Lung (tissue), 12 donors: ENCODE results near the gene RABL6. TPM values are rescaled to one million over a fixed set of nuclear protein-coding genes. Genes with fewer than 3 reads are reported as not detected.
A peak's percentile ranks its signal among the peaks of the same experiment; 100 is the strongest.

Experiments used
- ATAC-seq: fragments of 200-7000 bp; cut with Tn5 transposase; one replicate; pipeline ENCODE4 v1.9.1; 2020; ENCODE audit warnings: moderate number of reproducible peaks; ENCODE audit not compliant: insufficient read depth, low FRiP score
- DNase-seq, 3 donors: peaks; one replicate each; pipeline ENCODE4 v3.0.0-alpha.2; 2013 to 2017
- H3K27ac ChIP-seq, 2 donors: one replicate each; pipeline ENCODE4 v1.5.1; 2013; ENCODE audit warnings: mild to moderate bottlenecking in 2 of 2, moderate library complexity in 2 of 2, control low read depth in 1 of 2, inconsistent platforms in 1 of 2, low read depth in 1 of 2, low read length in 1 of 2
- H3K27me3 ChIP-seq, 3 donors: one replicate each; pipeline ENCODE4 v1.5.1; 2013; ENCODE audit warnings: low read length in 2 of 3; ENCODE audit not compliant: control insufficient read depth in 3 of 3, insufficient read depth in 3 of 3
- H3K36me3 ChIP-seq, 4 donors: one replicate each; pipeline ENCODE4 v1.5.1; 2013; ENCODE audit warnings: low read length in 4 of 4, mild to moderate bottlenecking in 1 of 4, moderate library complexity in 1 of 4; ENCODE audit not compliant: control insufficient read depth in 4 of 4, insufficient read depth in 4 of 4
- H3K4me1 ChIP-seq, 5 donors: one replicate each; pipeline ENCODE4 v1.5.1; 2013; ENCODE audit warnings: low read length in 5 of 5, mild to moderate bottlenecking in 2 of 5, moderate library complexity in 1 of 5; ENCODE audit not compliant: control insufficient read depth in 5 of 5, insufficient read depth in 5 of 5
- H3K4me3 ChIP-seq: one replicate; pipeline ENCODE4 v1.5.1; 2013; ENCODE audit warnings: mild to moderate bottlenecking, control low read depth, moderate library complexity
- H3K9ac ChIP-seq, 2 donors: one replicate each; pipeline ENCODE4 v1.5.1; 2013; ENCODE audit warnings: low read length in 2 of 2, control low read depth in 1 of 2; ENCODE audit not compliant: insufficient read depth in 1 of 2
- H3K9me3 ChIP-seq, 4 donors: one replicate each; pipeline ENCODE4 v1.5.1; 2013; ENCODE audit warnings: low read length in 3 of 4, mild to moderate bottlenecking in 1 of 4, moderate library complexity in 1 of 4; ENCODE audit not compliant: control insufficient read depth in 4 of 4, insufficient read depth in 3 of 4
- CTCF ChIP-seq: IDR thresholded peaks from 2 replicates; pipeline ENCODE4 v1.5.1; 2012; ENCODE audit warnings: mild to moderate bottlenecking; ENCODE audit errors: control extremely low read depth, extremely low read depth
- WGBS, 2 donors: extraction: QIAGEN DNeasy Blood & Tissue Kit; methylation state at CpG; one replicate each; pipeline ENCODE4 v1.1.7; 2013; 5-methylcytosine and 5-hydroxymethylcytosine counted together
- polyA plus RNA-seq, 2 donors: library from polyadenylated mRNA; stranded (reverse); fragments of 200-250 nt; gene quantifications; one replicate each; pipeline ENCODE4 v1.2.1, GENCODE V29; 2013
- total RNA-seq, 2 donors: library from RNA; depleted of rRNA in 1 of 2; stranded (reverse); fragments of >200 nt in 1 of 2; gene quantifications; one replicate each; pipeline ENCODE4 v1.2.1, GENCODE V29; 2014 to 2021
- donor health status: control.
- donor health status: control.
- donor health status: Bipolar disorder and iron deficiency.
- donor health status: healthy.
- donor health status: DM: yes; HTN: yes; CAD: no.

The RABL6 gene
- total and polyA plus RNA-seq, 4 donors = 36.4 to 87.8 (median 62.2) TPM

- peaks cover 0 to 7% (median 2%) of the 10 kb centered on the region in 4 donors for H3K9me3 ChIP-seq
- 8 to 12% methylated on average over 14 to 16 of the region's 16 CpGs for WGBS, 2 donors
- no peaks in the 10 kb centered on the region for H3K36me3 ChIP-seq
- peak in 1 of 3 donors; percentile 32 for DNase-seq
- peaks cover 0 to 2% (median 0%) of the 10 kb centered on the region in 5 donors for H3K4me1 ChIP-seq
- no peak for TF ChIP-seq CTCF
- no peak for ATAC-seq
- no peak overlapping the region for H3K27ac ChIP-seq
- peaks cover 0 to 3% (median 0%) of the 10 kb centered on the region in 3 donors for H3K27me3 ChIP-seq
- H3K4me3 ChIP-seq = no peak overlapping the region
- H3K9ac ChIP-seq = no peak overlapping the region
These were observed 38.0 kb upstream of the RABL6 start for GRCh38 chr9:136769710-136770191.

GRCh38 chr9:136771907-136772415 lies 35.8 kb upstream of the RABL6 start:
- Histone ChIP-seq H3K9ac (no peak overlapping the region), H3K9me3 (peaks cover 0 to 7% (median 2%) of the 10 kb centered on the region in 4 donors), H3K27me3 (peaks cover 0 to 3% (median 0%) of the 10 kb centered on the region in 3 donors), H3K36me3 (no peaks in the 10 kb centered on the region), H3K4me3 (no peak overlapping the region), H3K4me1 (peaks cover 0 to 2% (median 0%) of the 10 kb centered on the region in 5 donors), H3K27ac (no peak overlapping the region)
- TF ChIP-seq CTCF = no peak
- DNase-seq (no peak), ATAC-seq (no peak)
- WGBS, 2 donors = 71 to 85% methylated on average over 3 of the region's 3 CpGs

GRCh38 chr9:136773386-136774044 lies 34.2 kb upstream of the RABL6 start:
- Histone ChIP-seq H3K27me3 (no peaks in the 10 kb centered on the region), H3K4me3 (no peak overlapping the region), H3K4me1 (peaks cover 0 to 2% (median 0%) of the 10 kb centered on the region in 5 donors), H3K36me3 (no peaks in the 10 kb centered on the region), H3K27ac (no peak overlapping the region), H3K9ac (no peak overlapping the region), H3K9me3 (peaks cover 0 to 7% (median 2%) of the 10 kb centered on the region in 4 donors)
- DNase-seq (no peak), ATAC-seq (no peak)
- WGBS, 2 donors = 76 to 78% methylated on average over 7 of the region's 7 CpGs
- TF ChIP-seq CTCF = no peak
